Kidney epithelial cell (primary cell): ENCODE measurements around the gene OAS1. TPM values are rescaled to one million over a fixed set of nuclear protein-coding genes. Genes with fewer than 3 reads are reported as not detected.

ENCODE experiments used
- DNase-seq: peaks from one replicate; pipeline ENCODE4 v3.0.0-alpha.2; 2010; ENCODE audit warnings: low read depth
- H3K27me3 ChIP-seq: 2 replicates; pipeline ENCODE4 v1.6.0; 2011; ENCODE audit warnings: low read length; ENCODE audit not compliant: control insufficient read depth, insufficient read depth
- H3K36me3 ChIP-seq: 2 replicates; pipeline ENCODE4 v1.5.1; 2011; ENCODE audit warnings: low read length; ENCODE audit not compliant: control insufficient read depth, insufficient read depth
- H3K4me3 ChIP-seq: 2 replicates; pipeline ENCODE4 v1.5.1; 2011; ENCODE audit warnings: low read depth, mild to moderate bottlenecking, control low read depth, low read length
- total RNA-seq: library from RNA; depleted of rRNA; stranded (reverse); fragments of >200 nt; gene quantifications from 2 replicates; pipeline ENCODE4 v1.2.3, GENCODE V29; 2015
- TF ChIP-seq, protein P1 (sequence below): IDR thresholded peaks from 2 replicates; pipeline ENCODE4 v1.5.1; 2011; ENCODE audit warnings: mild to moderate bottlenecking, moderate library complexity, low read length, control low read depth, inconsistent platforms; ENCODE audit not compliant: insufficient read depth, poor library complexity, severe bottlenecking

The OAS1 gene
- total RNA-seq, 1 donor from 2014 or later: 6.0 TPM

DNA sequence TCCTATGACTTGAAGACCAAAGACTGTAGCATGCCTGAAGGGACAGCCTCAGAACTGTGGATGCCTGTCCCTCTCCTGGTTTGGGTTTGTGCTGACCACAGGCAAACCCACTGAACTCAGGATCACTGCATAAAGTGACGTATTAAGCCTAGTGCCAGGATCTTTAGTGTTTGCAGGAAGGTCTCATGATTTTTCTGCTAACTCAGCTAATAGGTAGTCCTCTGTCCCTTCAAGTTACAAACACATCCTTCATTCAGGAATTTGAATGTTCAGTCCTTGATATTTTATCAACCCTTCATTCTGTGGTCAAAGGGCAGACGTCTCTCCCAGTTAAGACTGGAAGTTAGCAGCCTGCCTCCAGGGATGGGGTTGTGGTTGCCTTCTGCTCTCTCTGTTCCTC lies 21.2 kb downstream of the OAS1 start:
- Histone ChIP-seq H3K36me3 (no peaks in the 10 kb centered on the region), H3K27me3 (no peaks in the 10 kb centered on the region), H3K4me3 (no peak overlapping the region)
- DNase-seq: no peak
- TF ChIP-seq, protein P1, sequence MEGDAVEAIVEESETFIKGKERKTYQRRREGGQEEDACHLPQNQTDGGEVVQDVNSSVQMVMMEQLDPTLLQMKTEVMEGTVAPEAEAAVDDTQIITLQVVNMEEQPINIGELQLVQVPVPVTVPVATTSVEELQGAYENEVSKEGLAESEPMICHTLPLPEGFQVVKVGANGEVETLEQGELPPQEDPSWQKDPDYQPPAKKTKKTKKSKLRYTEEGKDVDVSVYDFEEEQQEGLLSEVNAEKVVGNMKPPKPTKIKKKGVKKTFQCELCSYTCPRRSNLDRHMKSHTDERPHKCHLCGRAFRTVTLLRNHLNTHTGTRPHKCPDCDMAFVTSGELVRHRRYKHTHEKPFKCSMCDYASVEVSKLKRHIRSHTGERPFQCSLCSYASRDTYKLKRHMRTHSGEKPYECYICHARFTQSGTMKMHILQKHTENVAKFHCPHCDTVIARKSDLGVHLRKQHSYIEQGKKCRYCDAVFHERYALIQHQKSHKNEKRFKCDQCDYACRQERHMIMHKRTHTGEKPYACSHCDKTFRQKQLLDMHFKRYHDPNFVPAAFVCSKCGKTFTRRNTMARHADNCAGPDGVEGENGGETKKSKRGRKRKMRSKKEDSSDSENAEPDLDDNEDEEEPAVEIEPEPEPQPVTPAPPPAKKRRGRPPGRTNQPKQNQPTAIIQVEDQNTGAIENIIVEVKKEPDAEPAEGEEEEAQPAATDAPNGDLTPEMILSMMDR: no peak

DNA sequence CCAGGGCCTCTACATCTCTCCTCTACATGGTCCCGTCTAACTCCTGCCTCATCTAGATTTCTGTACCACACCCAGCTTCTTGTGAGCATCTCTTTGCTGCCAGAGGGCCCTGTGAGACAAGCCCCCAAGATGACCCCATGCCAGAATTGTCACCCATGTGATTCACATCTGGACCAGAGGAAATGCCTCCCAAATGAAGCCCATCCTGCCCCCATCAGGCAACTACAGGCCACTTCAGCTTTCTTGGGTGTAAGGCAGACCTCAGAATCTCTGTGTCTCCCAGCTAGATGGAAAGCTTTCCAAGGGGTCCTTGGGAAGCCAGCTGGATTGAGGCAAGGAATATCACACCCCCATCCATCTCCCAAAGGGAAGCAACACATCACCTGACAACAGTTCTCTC lies 22.2 kb downstream of the OAS1 start:
- Histone ChIP-seq H3K4me3 (no peak overlapping the region), H3K36me3 (no peaks in the 10 kb centered on the region), H3K27me3 (no peaks in the 10 kb centered on the region)
- TF ChIP-seq, protein P1: no peak
- no peak for DNase-seq

DNA sequence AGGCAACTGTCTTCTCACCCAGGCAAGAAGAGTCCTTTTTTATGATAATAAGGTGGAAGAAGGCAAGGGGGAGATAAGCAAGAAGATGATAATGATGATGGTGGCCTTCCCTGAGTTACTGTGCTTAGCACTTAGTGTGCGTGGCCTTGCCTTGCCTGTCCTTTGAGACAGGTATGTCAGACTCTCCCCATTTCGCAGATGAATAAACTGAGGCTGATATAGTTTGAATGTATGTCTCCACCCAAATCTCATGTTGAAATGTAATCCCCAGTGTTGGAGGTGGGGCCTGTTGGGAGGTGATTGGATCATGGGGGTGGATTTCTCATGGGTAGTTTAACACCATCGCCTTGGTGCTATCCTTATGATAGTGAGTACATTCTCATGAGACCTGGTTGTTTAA lies 23.0 kb downstream of the OAS1 start:
- no peak for DNase-seq
- TF ChIP-seq, protein P1: no peak
- H3K36me3 ChIP-seq: no peaks in the 10 kb centered on the region
- H3K27me3 ChIP-seq: no peaks in the 10 kb centered on the region
- H3K4me3 ChIP-seq: no peak overlapping the region

DNA sequence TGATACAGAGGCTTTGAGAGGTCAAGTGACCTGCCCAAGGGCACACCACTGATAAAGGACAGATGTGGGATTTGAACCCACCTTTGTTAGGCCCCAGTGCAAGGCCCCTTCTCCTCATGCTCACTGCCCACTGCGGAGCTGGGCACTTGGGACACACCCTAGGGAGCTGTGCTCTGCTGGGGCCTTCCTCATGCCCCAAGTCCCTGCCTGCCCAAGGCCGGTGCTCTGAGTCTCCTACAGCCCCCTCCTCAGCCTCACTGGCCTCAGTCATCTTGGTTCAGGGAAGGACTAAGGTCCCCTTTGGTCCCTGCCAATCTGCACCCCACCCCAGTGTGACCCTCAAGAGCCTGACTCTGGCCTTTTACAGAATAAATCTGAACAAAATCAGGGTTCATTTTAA lies 23.6 kb downstream of the OAS1 start:
- H3K27me3 ChIP-seq: no peaks in the 10 kb centered on the region
- no peaks in the 10 kb centered on the region for H3K36me3 ChIP-seq
- H3K4me3 ChIP-seq: no peak overlapping the region
- TF ChIP-seq, protein P1: no peak
- DNase-seq: no peak

DNA sequence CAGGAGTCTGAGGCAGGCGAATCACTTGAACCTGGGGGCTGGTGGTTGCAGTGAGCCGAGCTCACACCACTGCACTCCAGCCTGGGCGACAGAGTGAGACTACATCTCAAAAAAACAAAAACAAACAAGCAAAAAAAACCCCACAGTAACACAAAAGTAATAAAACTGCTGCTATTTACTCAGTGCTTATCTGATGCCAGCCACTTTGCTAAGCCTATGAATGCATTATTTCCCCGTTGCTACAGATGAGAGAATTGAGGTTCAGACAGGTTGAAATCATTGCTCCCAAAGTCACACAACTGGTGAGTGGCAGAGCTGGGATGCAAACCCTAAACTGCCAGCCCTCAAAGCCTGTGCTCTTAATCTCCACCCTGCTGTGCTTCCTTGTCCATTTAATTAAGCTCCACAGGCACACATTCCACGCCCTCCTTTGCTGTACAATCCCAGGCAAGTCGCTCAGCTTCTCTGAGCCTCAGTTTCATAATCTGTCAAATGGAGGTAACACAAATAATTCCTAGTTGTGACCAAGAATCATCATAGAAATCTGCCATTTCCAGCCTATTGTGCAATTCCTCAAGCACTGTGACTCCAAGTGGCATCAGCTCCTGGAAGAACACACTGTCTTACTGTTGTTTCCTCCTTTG lies 25.8 kb downstream of the OAS1 start:
- no peaks in the 10 kb centered on the region for H3K27me3 ChIP-seq
- no peak overlapping the region for H3K4me3 ChIP-seq
- H3K36me3 ChIP-seq: no peaks in the 10 kb centered on the region
- no peak for DNase-seq
- TF ChIP-seq, protein P1: no peak

DNA sequence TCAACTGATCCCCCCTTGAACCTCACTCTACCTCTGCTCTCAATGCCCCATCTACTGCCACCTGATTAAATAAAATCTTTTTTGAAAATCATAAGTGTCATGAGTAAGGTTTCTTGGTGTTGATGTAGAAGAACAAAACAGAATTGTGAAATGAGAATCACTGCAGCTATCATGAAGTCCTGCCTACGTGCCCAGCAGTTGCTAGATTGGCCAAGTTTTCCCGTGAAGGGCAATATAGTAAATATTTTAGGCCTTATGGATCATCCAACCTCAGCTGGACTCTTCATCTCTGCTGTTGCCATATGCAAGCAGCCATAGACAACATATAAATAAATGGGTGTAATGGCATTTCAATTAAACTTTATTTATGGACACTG lies 26.4 kb downstream of the OAS1 start:
- Histone ChIP-seq H3K27me3 (no peaks in the 10 kb centered on the region), H3K4me3 (no peak overlapping the region), H3K36me3 (no peaks in the 10 kb centered on the region)
- DNase-seq: no peak
- TF ChIP-seq, protein P1: no peak
